ENCODE data around the gene BRSK2.

The BRSK2 gene

GRCh38 chr11:1467270-1467669 is 77.5 kb downstream of the BRSK2 start:
- no peak for DNase-seq (ENCODE audit: low read depth, low spot score)

DNA sequence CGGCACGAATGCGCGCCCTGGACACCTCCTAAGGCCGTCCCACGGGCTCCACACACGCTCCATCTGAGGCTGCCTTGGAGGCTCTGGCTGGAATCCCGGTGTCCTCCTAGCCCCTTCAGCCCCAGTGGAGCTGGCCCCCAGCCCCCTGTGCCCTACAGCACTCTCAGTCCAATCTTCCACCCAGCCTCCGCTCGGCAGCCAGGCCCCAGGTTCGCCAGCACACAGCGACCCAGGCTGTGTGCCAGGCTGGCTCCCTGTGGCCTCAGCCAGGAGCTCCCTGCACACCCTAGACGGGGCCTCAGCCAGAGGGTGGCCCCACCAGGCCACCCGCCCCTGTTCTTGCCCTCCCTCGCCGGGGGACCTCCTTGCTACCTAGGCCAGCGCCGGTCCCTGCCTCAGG is 78.3 kb downstream of the BRSK2 start:
- no peak for DNase-seq (ENCODE audit: low read depth, low spot score)

- no peak for DNase-seq (ENCODE audit: low read depth, low spot score)
Observed at GRCh38 chr11:1468473-1469066, 78.8 kb downstream of the BRSK2 start.

- no peak for DNase-seq (ENCODE audit: low read depth, low spot score)
Observed at GRCh38 chr11:1469287-1469910, 79.7 kb downstream of the BRSK2 start.

DNA sequence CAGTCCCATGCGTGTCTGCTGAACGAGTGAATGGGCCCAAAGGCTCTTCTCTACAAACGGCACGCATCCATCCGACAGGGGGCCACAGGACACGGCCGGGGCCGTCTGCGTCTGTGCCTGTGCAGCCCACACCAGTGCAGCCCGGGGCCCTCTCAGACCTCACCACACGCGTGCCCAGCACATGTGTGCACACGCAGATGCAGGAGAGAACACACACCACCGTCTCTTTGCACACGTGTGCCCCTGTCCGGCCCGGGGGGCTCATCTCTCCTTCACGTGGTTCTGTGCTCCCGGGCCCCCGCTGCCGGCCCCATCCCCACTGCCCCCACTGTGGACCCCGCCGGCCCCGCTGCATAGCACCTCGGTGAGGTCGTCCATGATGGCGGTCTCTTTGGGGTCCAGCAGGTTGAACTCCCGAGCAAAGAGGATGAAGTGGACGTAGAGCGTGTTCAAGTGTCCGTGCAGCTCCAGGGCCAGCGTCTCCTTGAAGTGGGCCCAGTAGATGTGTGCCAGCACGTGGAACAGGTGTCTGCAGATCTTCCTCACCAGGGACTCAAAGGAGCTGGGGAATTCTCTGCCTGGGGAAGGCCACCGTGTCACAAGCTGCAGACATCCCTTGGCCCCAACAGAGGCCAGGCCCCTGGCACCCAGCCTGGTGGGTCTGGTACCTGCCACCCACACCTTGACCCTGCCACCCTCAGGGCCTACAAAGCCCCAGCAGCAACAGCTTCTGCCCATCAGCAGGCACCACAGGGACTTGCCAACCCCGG is 80.4 kb downstream of the BRSK2 start:
- DNase-seq (ENCODE audit: low read depth, low spot score), result no peak

GRCh38 chr11:1470681-1471611 is 81.2 kb downstream of the BRSK2 start:
- no peak for DNase-seq (ENCODE audit: low read depth, low spot score)

DNA sequence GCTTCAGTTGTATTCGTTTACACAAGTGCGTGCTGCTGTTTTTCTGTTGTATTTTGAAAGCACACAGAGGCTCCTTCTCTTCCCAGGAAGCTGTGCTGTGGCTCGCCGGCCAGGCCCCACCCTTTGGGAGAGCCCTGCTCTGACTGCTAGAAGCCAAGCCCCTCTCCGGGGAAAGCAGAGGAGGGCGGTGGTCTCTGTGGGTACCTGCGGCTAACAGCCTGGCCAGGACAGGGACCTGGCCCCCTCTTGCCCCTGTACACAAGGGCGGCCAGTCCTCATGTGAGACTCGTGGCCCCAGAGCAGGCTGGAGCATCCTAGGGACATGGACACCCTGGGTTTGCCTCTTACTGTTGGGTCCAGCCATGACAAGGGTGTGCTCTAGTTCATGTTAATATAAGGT is 82.0 kb downstream of the BRSK2 start:
- no peak for DNase-seq (ENCODE audit: low read depth, low spot score)

DNA sequence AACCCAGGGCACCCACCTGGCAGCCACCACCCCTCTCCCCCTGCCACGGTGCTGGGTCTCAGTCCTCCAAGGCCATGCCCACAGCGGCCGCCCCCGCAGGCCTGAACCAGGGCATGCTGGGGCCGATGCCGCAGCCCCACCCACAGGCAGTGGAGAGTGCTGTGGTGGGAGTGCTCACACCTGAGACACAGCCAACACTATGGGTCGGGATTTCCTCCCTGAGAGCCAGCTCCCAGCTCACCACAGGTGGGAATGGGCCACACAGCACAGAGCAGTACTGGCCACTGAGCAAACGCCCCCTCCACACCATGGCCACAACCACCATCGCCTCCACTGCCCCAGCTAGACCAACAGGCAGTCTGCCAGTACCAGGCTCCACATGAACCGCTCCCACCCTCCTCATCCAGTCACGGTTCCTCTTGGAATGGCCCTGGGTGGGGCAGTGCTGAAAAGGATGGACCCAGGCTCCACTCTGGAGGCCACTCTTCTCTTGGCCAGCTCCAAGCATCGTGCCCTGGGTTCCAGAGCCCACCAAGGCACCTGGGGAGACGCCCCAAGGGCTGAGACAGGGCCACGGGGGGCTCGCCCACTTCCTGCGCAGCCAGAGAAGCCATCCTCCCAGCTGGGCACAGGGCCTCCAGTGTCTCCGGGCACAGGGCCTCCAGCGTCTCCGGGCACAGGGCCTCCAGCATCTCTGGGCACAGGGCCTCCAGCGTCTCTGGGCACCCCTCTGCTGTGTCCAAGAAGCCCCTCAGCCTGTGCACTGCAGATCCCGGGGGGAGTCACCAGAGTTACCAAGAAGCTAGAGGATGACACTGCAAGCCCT is 82.7 kb downstream of the BRSK2 start:
- DNase-seq (ENCODE audit: low read depth, low spot score), result no peak

DNA sequence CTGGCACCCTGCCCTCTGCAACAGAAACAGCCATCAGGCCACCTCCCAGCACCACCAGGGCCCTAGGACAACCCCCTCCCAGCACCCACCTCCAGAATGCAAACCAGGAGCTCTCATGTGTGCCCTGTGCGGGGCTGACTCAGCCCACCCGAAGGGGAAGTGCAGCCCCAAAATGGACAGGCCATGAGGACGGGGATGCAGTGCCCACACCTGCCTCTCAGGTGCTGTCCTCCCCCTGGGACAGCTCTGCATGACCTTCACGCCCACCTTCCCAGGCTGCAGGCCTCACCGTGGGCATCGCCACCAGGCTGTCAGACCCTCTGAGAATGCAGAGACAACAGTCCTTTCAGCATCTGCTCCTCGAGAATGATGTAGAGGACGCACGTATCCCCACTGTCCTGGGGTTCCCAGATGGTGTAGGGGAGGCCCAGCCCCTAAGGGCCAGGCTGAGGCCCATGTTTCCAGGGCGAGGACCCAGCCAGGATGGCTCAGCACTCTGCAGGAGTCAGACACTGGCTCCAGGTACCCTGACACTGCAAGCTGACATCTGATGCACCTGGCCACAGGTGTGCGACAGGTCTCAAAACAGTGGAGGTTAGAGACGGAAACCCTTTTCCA is 83.4 kb downstream of the BRSK2 start:
- no peak for DNase-seq (ENCODE audit: low read depth, low spot score)

- no peak for DNase-seq (ENCODE audit: low read depth, low spot score)
Observed at GRCh38 chr11:1473786-1474185, 84.1 kb downstream of the BRSK2 start.

DNA sequence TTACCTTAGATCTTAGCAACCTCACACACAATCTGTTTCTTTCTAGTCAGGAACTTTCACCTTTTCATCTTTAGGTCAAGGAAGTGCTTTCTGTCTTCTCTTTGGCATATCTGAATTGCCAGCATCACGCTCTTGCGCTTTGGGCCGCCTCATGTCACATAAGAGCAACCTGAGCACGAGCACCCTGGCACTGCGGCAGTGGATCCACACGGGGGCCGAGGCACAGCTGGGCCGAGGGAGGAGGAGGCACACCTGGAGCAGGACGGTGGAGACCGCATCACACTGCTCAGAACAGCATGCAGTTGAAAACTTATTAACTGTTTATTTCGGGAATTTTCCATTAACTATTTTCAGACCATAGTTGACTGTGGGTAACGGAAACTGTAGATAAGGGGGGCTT is 86.1 kb downstream of the BRSK2 start:
- no peak for DNase-seq (ENCODE audit: low read depth, low spot score)

- no peak for DNase-seq (ENCODE audit: low read depth, low spot score)
Observed at GRCh38 chr11:1476940-1477736, 87.4 kb downstream of the BRSK2 start.

- DNase-seq (ENCODE audit: low read depth, low spot score), result no peak
Observed at GRCh38 chr11:1478011-1478410, 88.3 kb downstream of the BRSK2 start.

DNA sequence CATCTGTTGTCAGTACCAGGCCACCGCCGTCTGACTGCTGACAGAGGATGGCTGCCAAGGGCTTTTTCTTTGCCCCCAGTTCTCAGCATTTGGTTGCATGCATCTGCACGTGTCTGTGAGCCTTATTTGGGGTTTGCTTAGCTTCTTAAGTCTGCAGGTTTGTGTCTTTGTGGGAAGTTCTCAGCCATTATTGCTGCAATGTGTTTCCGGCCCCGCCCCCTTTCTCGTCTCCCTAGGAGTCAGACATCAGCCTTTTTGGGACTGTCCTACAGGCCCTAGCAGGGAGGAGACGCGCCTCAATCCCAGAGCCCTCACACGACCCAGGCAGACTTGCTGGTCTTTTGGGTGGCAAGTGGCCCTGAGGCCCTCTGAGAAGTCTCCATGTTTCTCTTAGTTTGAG is 88.8 kb downstream of the BRSK2 start:
- no peak for DNase-seq (ENCODE audit: low read depth, low spot score)

DNA sequence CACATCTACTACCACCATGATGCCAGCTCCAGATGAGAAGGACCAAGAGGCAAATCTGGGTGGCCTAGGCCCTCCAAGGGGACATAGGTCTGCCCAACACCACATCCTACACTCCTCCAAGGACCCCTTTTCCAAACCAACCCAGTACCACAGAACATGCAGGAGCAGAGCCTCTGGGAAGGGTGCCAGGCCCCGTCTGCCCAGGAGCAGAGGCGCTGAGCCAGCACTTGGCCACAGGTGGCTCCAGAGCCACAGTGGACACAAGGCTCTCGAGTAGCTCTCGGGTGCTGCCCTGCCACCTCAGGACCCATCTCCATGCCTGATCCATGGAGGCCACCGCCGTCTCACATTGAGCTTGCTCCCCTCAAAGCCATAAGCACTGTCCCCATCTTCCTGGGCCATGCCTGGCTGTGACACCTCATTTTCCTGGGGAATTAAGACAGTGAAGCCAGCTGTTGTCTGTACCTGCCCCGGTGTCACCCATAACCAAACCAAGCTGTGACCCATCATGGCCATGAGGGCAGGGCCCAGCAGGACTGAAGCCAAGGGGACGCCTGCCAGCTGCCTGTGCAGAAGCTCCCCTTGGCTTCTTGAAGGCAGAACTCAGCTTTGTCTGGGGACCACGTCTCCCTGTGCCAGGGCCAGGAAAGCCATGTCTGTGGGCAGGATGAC is 89.4 kb downstream of the BRSK2 start:
- DNase-seq (ENCODE audit: low read depth, low spot score), result no peak

- no peak for DNase-seq (ENCODE audit: low read depth, low spot score)
Observed at GRCh38 chr11:1479678-1480118, 90.0 kb downstream of the BRSK2 start.

DNA sequence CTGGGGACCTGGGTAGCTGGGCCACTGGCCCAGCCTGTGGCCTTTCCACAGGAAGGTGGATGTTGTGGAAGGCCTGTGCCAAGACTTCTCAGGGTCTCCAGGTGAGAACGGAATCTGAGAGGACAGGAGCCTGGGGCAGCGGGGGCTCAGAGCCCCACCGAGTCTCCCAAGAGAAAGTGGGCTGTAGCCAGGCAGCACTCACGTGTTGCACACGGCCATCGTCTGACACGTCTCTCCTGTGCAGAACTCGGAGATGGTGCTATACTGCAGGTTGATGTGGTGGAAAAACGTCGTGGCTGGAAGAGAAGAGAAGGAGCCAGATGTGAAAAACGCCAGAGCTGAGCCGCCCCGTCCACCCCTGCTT is 90.4 kb downstream of the BRSK2 start:
- DNase-seq (ENCODE audit: low read depth, low spot score), result no peak

GRCh38 chr11:1480555-1481482 is 91.1 kb downstream of the BRSK2 start:
- DNase-seq (ENCODE audit: low read depth, low spot score), result no peak
